ENCODE data around the gene FBLN5. TPM values are rescaled to one million over a fixed set of nuclear protein-coding genes. Genes with fewer than 3 reads are reported as not detected.

The FBLN5 gene
- total RNA-seq, 1 experiment from 2014 or later, result 3.3 TPM

DNA sequence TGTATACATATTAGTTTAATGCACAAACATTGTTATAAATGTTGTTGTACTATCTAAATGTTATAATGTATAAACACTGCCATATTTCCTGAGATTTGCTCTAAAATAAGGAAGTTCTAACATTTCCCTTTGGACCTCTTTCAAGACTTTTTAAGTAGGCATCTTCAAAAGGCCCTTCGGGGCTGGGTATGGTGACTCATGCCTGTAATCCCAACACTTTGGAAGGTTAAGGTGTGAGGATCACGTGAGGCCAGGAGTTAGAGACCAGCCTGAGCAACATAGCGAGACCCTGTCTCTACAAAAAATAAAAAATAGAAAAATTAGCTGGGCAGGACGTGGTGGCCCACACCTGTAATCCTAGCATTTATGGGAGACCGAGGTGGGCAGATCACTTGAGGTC, 35.5 kb downstream of the FBLN5 start:
- ChIA-PET POLR2A (interaction anchor here (0.8 to 1.0 kb wide), 2 partner anchors 85 to 262 kb away, joined by 3 to 4 read pairs; no protein-coding TSS in a partner anchor), CTCF (interaction anchor here (0.9 to 2.6 kb wide), 7 partner anchors 20 to 589 kb away, joined by 3 to 17 read pairs (median 9); no protein-coding TSS in a partner anchor), RAD21 (ENCODE audit: low non-redundant PET in 1 of 2, low total read pairs in 2 of 2, uncharacterized antibody in 2 of 2, unreplicated experiment in 2 of 2) (interaction anchor here in 1 of 2 experiments (0.9 to 1.1 kb wide), 2 partner anchors 53 to 262 kb away, joined by 4 to 7 read pairs; no protein-coding TSS in a partner anchor)
- Histone ChIP-seq H3K4me1 (ENCODE audit: control insufficient read depth in 1 of 2, insufficient read depth in 2 of 2, low read length in 2 of 2) (peaks cover 0 to 12% of the 10 kb centered on the region in 2 experiments; a peak in 3 of 4 replicates), H3K4me2 (ENCODE audit: low read length) (peak overlapping the region; percentile 15; the same call in 1 of the 2 replicates), H3K79me2 (ENCODE audit: insufficient read depth, low read length) (no peaks in the 10 kb centered on the region), H3K9me3 (ENCODE audit: control insufficient read depth in 1 of 2, insufficient read depth in 1 of 2, low read depth in 1 of 2, low read length in 2 of 2) (no peaks in the 10 kb centered on the region), H3K9ac (ENCODE audit: low read length) (no peak overlapping the region), H3K4me3 (replicated peaks in 1 of 2; ENCODE audit: low read depth in 1 of 2, low read length in 2 of 2) (no peak overlapping the region), H3K27me3 (ENCODE audit: insufficient read depth, low read length) (no peaks in the 10 kb centered on the region), H3K36me3 (ENCODE audit: control insufficient read depth in 1 of 2, insufficient read depth in 2 of 2, low read length in 2 of 2) (no peaks in the 10 kb centered on the region), H3K27ac (ENCODE audit: low read depth, low read length) (no peak overlapping the region), H2AFZ (ENCODE audit: low read depth, low read length, poor library complexity, severe bottlenecking) (peak overlapping the region; percentile 84), H4K20me1 (ENCODE audit: insufficient read depth) (no peaks in the 10 kb centered on the region), H3K9me2 (ENCODE audit: insufficient read depth) (no peaks in the 10 kb centered on the region)
- DNase-seq (ENCODE audit: low read depth, low spot score) (no peak), ATAC-seq (peak; percentile 62)
- BruUV-seq (replicated peaks), result no TSS peak
- intact Hi-C loops (cut with micrococcal nuclease), result loop anchor here (5.0 to 10.0 kb wide), 2 partner anchors 397 to 495 kb away; partner anchors contain the start of genes CCDC88C and PPP4R3A
- TF ChIP-seq, protein P1, sequence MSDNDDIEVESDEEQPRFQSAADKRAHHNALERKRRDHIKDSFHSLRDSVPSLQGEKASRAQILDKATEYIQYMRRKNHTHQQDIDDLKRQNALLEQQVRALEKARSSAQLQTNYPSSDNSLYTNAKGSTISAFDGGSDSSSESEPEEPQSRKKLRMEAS (IDR thresholded peaks at IDR 0.05), result no peak
- peak; percentile 47 for TF ChIP-seq TCF7L2 (IDR thresholded peaks at IDR 0.05; ENCODE audit: borderline replicate concordance, extremely low read depth, insufficient read depth, insufficient read length)
- TF ChIP-seq, protein P2, sequence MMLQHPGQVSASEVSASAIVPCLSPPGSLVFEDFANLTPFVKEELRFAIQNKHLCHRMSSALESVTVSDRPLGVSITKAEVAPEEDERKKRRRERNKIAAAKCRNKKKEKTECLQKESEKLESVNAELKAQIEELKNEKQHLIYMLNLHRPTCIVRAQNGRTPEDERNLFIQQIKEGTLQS (IDR thresholded peaks at IDR 0.05), result no peak

DNA sequence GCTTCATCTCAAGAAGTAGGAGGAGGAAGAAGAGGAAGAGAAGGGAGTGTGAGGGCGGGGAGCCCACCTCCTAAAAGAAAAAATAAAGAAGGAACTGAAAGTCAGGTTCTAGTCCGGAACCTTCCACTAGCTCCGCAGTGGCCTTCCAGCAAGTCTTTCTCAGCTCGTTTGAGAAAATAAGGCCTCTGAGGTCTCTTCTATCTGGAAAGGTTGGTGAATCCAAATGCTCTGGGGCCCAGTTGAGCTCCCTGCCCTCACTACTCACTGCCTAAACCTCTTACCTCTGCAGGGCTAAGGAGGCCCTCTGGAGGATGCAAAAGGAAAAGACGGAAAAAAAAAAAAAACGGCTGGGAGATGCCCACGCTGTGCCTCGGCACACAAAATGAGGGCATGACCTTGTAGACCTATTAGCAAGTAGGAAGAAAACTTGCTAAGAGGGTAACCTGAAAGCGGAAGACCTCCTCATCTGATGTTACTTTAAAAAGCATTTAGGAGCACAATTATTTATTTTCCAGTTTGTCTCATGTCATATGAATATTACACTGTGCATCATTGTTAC, 35.9 kb downstream of the FBLN5 start:
- H3K4me3 ChIP-seq (replicated peaks in 1 of 2; ENCODE audit: low read depth in 1 of 2, low read length in 2 of 2), result no peak overlapping the region
- no peaks in the 10 kb centered on the region for H3K36me3 ChIP-seq (ENCODE audit: control insufficient read depth in 1 of 2, insufficient read depth in 2 of 2, low read length in 2 of 2)
- H3K9me2 ChIP-seq (ENCODE audit: insufficient read depth), result no peaks in the 10 kb centered on the region
- no peaks in the 10 kb centered on the region for H4K20me1 ChIP-seq (ENCODE audit: insufficient read depth)
- H3K27ac ChIP-seq (ENCODE audit: low read depth, low read length), result no peak overlapping the region
- POLR2A ChIA-PET, result interaction anchor here (0.8 to 1.0 kb wide), 2 partner anchors 86 to 262 kb away, joined by 3 to 4 read pairs; no protein-coding TSS in a partner anchor
- no peak for TF ChIP-seq POLR2A (IDR thresholded peaks at IDR 0.05; ENCODE audit: borderline replicate concordance, extremely low read depth, insufficient read depth, insufficient read length)
- TF ChIP-seq ZFX (IDR thresholded peaks at IDR 0.05), result no peak
- no peak for TF ChIP-seq POLR2AphosphoS5 (IDR thresholded peaks at IDR 0.05; ENCODE audit: low read depth, low read length)
- TF ChIP-seq TCF7L2 (IDR thresholded peaks at IDR 0.05; ENCODE audit: borderline replicate concordance, extremely low read depth, insufficient read depth, insufficient read length), result no peak
- TF ChIP-seq, protein P3, sequence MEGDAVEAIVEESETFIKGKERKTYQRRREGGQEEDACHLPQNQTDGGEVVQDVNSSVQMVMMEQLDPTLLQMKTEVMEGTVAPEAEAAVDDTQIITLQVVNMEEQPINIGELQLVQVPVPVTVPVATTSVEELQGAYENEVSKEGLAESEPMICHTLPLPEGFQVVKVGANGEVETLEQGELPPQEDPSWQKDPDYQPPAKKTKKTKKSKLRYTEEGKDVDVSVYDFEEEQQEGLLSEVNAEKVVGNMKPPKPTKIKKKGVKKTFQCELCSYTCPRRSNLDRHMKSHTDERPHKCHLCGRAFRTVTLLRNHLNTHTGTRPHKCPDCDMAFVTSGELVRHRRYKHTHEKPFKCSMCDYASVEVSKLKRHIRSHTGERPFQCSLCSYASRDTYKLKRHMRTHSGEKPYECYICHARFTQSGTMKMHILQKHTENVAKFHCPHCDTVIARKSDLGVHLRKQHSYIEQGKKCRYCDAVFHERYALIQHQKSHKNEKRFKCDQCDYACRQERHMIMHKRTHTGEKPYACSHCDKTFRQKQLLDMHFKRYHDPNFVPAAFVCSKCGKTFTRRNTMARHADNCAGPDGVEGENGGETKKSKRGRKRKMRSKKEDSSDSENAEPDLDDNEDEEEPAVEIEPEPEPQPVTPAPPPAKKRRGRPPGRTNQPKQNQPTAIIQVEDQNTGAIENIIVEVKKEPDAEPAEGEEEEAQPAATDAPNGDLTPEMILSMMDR (IDR thresholded peaks at IDR 0.05 in 2 of 3, conservative IDR thresholded peaks at IDR 0.05 in 1 of 3; ENCODE audit: borderline replicate concordance in 1 of 3, insufficient read depth in 1 of 3, low read depth in 2 of 3, low read length in 2 of 3), result peak; percentile 69 to 80 (median 77)
- TF ChIP-seq JUND (IDR thresholded peaks at IDR 0.05), result no peak
- no peak for TF ChIP-seq CBX3 (IDR thresholded peaks at IDR 0.05; ENCODE audit: low read depth)
- TF ChIP-seq EZH2 (IDR thresholded peaks at IDR 0.05), result no peak
- no peak for TF ChIP-seq SIN3A (IDR thresholded peaks at IDR 0.05; ENCODE audit: low read depth)
- peak; percentile 83 for TF ChIP-seq RAD21 (IDR thresholded peaks at IDR 0.05; ENCODE audit: low read depth)
- TF ChIP-seq, protein P1 (IDR thresholded peaks at IDR 0.05), result no peak
- peak; percentile 84 for TF ChIP-seq YY1 (IDR thresholded peaks at IDR 0.05; ENCODE audit: extremely low read depth, insufficient replicate concordance, low read depth, low read length)
- TF ChIP-seq, protein P2 (IDR thresholded peaks at IDR 0.05), result no peak
- CTCF ChIA-PET, result interaction anchor here (0.6 to 2.6 kb wide), 14 partner anchors 12 to 738 kb away, joined by 3 to 17 read pairs (median 5); no protein-coding TSS in a partner anchor
- peak overlapping the region; percentile 84 for H2AFZ ChIP-seq (ENCODE audit: low read depth, low read length, poor library complexity, severe bottlenecking)
- BruUV-seq (replicated peaks), result no TSS peak
- H3K4me1 ChIP-seq (ENCODE audit: control insufficient read depth in 1 of 2, insufficient read depth in 2 of 2, low read length in 2 of 2), result peaks cover 0 to 12% of the 10 kb centered on the region in 2 experiments; a peak in 3 of 4 replicates
- intact Hi-C loops (cut with micrococcal nuclease), result loop anchor here (2.0 to 10.0 kb wide), 4 partner anchors 263 to 589 kb away; partner anchors contain the start of genes CCDC88C and PPP4R3A
- peak overlapping the region; percentile 15; the same call in 1 of the 2 replicates for H3K4me2 ChIP-seq (ENCODE audit: low read length)
- peak; percentile 40 for DNase-seq (ENCODE audit: low read depth, low spot score)
- RAD21 ChIA-PET (ENCODE audit: low non-redundant PET in 1 of 2, low total read pairs in 2 of 2, uncharacterized antibody in 2 of 2, unreplicated experiment in 2 of 2), result interaction anchor here (0.5 to 1.1 kb wide), 9 partner anchors 53 to 703 kb away, joined by 3 to 7 read pairs (median 4); no protein-coding TSS in a partner anchor
- no peak overlapping the region for H3K9ac ChIP-seq (ENCODE audit: low read length)
- peak; percentile 97 for ATAC-seq
- no peaks in the 10 kb centered on the region for H3K27me3 ChIP-seq (ENCODE audit: insufficient read depth, low read length)
- H3K9me3 ChIP-seq (ENCODE audit: control insufficient read depth in 1 of 2, insufficient read depth in 1 of 2, low read depth in 1 of 2, low read length in 2 of 2), result no peaks in the 10 kb centered on the region
- H3K79me2 ChIP-seq (ENCODE audit: insufficient read depth, low read length), result no peaks in the 10 kb centered on the region
